OCI-LY7 (cell line): ENCODE results near the gene RAB8B.

Experiments used
- CTCF ChIP-seq: fragments of 200-600 bp; sonication (generic); conservative IDR thresholded peaks from 2 replicates; pipeline ENCODE4 v1.5.1; 2014; ENCODE audit warnings: mild to moderate bottlenecking, antibody characterized with exemption, low read length, moderate library complexity, mixed read lengths
- EZH2phosphoT487 ChIP-seq: fragments of 200-600 bp; sonication (generic); IDR thresholded peaks from 2 replicates; pipeline ENCODE4 v1.6.1; 2018; ENCODE audit warnings: low read depth, borderline replicate concordance, mild to moderate bottlenecking, mixed run types, antibody characterized with exemption, low read length, moderate library complexity, mixed read lengths

GRCh38 chr15:63186065-63186464 lies 3.3 kb upstream of the RAB8B start:
- TF ChIP-seq CTCF (no peak), EZH2phosphoT487 (no peak)
